EL (cell line): ENCODE results near the gene ERBB4.

Source experiments
- DNase-seq: peaks from one replicate; pipeline ENCODE4 v3.0.0-alpha.2; 2016

Gene ERBB4

DNA sequence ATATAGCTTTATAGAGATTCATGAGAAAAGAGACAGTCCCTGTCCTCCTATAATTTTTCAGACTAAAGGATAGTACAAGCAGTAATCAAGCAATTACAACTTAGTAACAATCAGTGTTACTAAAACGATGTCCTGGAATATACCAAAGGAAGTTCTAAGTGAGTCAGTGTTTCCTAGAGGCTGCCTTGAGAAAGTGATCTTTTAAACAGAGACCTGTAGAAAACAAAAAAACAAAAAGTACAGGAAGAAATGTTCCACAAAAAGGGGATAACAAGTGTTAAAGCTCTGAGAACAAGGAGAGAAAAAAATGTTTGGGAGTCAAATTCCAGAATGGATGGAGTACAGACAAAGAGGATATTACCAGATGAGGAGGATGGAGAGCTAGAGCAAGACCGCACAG is 556.4 kb downstream of the ERBB4 start:
- DNase-seq = no peak

DNA sequence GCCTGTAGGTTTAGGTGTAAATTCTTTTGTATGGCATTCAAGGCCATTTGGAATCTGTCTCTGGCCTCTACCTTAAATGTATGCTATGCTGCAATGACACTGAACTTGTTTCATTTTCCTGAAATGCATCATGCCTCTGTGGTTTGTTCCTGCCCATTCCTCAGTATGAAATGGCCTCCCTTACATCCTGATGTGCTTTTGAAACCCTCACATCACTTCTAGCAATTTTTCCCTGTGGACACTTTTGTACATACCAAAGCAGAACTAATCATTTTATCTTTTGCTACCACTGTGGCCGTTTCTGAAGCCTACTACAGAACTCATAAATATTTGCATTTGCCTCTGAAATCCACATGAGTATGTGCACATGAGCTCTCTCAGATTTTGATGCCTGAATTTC is 557.2 kb downstream of the ERBB4 start:
- no peak for DNase-seq

DNA sequence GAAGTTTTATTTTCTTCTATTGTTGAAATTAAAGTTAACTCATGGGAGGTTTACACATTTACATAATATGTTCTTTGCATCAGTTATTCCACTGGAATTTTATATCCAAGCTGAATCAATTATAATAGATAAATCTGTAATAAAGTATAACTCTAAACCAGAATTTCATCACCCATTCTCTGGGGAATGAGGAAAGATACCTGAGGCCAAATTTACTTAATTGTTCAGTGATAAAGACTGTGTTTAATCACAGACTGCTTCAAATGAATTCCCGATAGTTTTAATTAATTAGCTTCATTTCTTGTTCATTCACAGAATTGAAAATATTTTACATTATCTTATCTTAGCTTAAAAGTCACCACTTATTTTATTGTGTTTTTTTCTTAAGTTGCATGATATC is 562.5 kb downstream of the ERBB4 start:
- no peak for DNase-seq

DNA sequence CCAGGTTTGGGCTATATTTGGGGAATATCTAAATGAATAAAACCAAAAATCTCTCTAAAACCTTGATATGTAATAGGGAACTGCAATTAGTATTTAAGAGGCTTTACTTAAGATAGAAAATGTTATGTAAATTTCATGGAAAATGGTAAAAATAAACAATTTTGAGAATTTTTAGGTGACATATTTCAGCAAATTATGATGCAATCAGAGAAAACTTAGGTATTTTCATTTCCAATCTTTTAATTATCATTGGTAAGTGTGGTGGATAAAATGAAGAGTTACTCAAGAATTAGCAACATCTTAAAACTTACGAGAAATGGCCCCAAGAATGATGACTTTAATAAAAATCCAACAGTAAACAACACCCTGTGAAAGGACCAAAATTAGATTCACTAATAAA is 571.4 kb downstream of the ERBB4 start:
- DNase-seq = no peak

DNA sequence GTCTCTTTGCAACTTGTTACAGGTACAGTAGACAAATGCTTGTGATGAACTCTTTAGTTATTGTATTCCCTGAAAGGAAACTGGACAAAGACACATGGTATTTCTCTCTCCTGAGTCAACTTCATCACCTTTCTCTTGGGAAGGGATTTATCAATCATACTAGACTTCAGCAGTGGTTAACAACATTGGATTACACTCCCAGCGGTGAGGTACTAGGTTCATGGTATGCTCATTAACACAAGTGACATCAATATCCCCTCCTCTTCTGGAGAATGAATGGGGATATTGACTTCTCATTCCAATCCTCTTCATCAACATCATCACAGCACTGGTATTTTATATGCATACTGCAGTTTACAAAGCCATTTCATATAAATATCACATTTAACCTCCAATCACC is 574.6 kb downstream of the ERBB4 start:
- DNase-seq = no peak

DNA sequence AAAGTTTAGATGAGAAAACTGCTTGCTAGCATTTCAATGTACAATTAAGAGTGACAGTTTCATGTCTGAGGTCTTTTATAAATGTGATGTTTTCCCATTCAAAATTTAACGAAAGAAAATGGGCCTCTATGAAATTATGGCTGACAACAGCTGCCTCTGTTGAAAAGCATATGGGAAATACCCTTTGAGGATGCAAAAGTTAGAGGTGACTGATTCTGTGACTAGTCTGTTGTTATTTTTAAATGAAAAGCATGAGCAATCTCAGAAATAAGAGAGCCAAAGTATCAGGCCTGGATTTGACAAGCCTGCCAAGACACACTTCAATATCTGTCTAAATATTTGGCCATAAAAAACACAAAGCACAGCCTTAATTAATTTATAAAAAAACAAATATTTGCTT is 580.8 kb downstream of the ERBB4 start:
- no peak for DNase-seq

DNA sequence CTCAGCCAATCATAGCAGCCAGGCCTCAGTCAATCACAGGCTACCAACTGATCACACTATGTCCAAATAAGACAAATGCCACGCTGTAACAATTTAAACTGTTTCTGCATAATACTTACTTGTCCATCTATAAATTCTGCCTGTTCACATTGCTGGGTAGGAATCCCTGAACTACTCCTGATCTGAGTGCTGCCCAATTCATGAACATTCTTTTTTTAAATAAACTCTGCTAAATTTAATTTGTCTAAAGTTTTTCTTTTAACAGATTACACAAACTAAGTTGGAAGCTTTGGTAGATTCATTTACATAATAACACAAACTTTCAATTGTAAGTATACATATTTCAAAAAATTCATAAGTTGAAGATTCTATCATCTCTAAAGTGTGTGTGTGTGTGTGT is 583.0 kb downstream of the ERBB4 start:
- no peak for DNase-seq

DNA sequence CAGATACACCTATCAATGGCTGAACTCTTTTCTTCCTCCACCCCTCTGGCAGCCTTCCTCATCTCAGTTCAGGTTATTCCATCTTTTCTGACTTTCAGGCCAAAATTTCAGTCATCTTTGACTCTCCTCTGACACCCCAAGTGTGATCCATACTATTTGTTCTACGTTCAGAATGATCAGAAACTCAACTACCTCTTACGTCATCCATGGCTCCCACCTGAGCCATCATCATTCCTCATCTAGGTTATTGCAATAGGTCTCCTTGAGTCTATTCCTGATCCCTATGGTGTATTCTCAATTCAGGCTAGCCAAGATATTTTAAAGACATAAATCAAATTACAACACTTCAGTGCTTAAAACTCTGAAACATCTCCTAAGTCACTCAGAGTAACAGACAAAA is 589.7 kb downstream of the ERBB4 start:
- DNase-seq = no peak

DNA sequence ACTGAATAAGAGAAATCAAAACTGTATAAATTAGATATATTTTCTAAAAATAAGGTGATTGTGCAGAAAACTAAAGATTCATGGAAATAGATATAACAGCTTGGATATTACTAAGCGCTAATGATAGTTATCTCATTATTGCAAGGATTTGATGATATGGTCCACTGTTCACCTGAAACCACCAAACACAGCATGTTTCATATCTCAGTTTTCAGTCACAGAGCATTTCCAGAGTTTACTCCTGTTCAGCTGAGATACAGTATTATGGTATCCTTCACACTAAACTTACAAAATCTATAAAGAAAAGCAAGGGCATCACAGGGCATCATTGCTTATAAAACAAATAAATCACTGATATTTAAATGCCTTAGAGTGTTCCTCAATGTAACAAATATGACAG is 591.6 kb downstream of the ERBB4 start:
- DNase-seq = no peak

DNA sequence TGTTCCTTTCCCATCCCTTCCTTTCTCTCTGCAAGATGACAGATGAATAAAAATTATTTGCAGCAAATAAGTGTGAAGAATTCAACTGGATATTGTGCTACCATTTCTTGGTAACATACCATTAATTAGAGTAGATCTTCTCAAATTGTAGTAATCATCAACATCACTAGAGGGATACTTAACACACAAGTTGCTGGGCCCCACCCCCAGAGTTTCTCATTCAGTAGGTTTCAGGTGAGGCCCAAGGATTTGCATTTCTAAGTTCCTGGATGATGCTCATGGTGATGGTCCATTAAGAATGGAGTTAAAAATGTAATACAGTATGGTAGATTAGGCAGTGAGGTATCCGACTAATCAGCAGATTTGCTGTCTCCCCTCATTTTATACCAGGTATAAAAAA is 594.0 kb downstream of the ERBB4 start:
- no peak for DNase-seq

DNA sequence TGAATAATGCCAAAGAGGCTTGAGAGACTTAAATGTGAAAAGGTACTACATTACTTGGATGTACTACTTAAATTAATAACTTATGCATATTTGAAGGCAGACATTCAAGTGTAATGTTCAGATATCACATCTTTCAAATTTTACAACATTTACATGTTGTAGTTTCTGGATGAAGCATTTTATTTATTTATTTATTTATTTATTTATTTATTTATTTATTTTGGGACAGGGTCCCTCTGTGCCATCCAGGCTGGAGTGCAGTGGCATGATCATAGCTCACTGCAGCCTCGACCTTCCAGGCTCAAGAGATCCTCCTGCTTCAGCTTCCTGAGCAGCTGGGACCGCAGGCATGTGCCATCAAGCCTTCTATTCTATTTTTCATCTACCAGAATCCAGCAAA is 596.4 kb downstream of the ERBB4 start:
- DNase-seq = no peak

DNA sequence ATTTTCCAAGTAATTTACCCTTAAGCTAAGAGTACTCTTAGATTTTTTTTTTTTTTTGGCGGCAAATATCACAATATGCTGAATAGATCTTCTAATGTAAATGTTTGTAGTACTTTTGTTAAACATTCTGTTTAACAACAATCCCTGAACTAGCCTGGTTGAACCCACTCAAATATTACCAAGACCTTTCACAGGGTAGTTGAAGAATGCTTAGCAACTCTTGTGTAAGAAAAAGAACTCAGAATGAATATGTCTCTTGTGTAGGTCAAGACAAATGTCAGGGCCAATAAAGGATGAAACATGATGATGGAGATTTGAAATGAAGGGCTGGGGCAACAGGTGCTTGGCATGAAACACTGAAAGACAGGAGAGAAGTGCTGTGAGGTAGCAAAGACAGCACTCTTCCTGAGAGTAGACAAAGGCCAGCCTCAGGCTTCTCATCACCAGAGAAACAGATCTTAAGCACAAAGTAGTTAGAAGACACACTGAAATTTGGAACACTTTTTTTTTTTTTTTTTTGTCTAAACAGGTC is 597.3 kb downstream of the ERBB4 start:
- DNase-seq = no peak

DNA sequence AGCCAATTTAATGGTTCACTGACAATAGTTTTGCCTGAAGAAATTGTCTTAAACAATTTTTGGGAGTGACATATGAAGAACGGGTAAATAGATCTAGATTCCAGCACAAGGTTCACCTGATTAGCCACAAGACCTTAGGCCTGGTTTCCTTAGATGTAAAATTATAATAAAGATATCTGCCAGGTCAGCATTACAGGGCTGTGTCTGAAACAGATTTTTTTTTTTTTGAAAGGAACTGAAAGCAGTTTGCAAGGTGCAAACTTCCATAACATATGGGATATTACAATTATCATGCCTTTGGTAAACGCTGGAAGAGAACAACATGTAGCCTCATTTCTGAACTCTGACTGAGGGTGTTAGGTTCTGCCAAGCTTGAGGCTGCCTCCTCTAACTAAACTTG is 599.4 kb downstream of the ERBB4 start:
- DNase-seq = no peak

DNA sequence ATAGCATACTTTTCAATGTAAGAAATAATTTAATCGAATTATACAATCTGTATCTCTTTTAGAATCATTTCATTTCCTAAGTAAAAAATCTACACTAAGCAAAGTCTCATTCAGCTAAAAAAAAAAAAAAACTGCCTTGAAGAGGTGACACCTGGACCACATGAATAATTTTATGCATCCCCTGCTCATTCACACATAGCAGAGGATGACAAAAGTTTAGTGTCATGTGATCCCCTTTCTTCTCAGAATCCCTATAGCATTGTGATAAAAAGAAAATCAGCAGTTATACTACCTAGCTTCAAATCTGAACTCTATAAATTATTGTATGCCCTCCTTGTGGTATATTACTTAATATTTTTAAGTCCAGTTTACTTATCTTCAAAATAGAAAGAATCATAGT is 603.8 kb downstream of the ERBB4 start:
- no peak for DNase-seq

DNA sequence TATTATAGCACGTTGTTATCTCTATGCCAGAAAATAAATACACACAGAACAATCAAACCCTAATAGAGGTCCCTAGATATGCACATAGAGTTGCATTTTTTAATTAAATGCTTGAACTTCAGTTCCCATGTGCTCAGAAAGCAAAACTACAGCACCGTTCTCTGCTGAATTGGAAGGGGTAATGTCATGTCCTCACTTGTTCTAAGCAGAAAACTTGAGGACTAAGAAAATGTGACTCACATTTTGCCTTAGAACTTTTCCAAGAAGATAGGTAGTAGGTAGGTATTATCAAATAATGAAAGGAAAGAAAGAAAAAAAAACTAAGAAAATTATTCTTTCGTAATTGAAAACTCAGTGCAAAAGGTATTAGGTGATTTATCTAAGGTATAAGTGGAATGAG is 607.3 kb downstream of the ERBB4 start:
- DNase-seq = no peak

DNA sequence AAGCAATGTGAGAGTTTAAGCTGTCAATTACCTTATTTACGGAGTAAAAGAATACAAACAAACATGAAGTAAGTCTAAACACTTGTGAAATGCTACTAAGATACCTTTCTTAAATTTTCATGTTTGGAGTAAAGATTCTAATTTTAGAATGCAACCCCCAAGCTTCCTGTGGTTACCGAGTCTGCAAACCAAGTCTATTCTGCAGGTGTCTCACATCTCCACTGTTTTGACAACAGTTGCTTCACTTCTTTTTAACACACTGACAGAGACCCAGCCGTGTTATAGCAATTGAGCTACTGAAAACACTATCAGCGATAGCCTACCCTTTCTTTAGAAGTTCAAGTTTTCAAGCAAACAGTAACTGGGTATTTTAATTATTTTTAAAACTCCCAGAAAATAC is 608.3 kb downstream of the ERBB4 start:
- DNase-seq = no peak

DNA sequence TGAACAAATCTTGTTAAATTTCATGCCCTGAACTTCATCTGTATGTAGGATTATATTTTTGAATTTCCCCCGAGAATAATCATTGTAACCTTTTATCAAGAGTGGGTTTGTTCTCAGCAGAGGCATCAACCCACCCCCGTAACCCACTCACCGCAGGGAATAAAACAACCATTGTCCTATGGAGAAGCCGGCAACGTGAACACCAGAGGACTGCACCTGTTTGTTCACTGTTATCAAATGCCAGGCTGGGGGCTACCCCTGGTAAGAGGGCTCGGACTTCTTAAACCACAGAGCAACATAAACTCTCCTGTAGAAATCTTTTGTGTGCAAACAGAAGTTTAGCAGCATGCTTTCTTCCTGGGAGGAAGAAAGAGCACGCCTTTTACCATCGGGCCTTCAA is 610.4 kb downstream of the ERBB4 start:
- no peak for DNase-seq

DNA sequence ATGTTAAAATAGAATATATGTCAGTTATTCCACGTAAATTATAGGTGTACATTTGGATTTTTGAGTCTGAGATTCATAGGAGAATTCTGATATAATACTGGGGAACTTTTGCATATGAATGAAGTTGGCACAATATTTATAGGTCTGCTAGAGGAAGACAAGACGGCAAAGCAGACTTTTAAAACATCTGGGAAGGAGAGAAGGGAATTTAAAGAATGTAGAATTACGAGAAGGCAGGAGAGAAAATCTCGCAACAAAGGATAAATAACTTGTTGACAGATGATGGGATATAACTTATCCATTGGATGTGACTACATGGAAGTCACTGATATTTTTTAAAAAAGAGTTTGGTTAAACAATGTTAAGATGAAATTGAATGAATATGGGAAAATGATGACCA is 615.6 kb downstream of the ERBB4 start:
- no peak for DNase-seq

DNA sequence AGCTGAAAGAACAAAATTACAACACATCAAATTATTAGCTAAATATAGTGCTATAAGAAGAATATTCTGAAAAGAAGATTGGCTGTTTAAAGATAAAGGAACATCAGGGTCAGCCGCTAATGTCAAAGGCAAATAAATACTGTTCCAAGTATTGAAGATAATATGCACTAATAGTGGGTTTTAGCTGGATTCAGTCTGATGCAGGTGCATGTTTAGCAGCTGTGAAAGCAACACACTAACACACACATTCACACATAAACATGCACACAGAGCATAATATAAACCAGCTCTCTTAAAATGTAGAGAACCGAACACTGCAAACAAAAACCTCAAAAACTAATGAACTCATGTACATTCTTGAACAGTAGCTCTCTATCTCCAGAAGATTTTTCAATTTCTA is 634.6 kb downstream of the ERBB4 start:
- DNase-seq = no peak

DNA sequence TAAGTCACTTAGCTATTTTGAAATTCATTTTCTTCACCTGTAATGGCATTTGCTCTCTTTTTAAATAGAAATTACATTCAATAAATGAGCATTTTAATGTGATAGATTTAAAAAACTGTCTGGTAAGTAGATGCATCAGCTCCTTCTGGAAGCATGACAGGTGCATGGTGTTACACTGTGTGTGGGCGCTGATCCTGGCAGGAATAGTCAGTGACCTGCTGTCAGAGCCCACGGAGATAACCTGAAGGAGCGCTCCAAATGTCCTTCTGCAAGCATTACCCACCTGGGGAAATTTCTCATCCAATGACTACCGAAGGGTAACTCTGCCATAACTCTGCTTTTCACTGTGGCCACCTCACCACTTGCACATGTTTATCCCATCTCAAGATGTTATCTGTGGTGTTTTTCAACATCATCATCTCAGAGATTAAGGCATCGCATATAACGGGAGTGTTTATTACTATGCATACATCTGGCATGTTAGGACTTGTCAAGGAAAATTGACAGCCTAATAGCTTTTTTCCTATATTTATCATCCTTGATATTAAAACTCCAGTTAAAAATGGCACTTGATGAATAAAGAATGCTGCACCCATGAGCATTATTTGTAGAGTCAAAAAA is 637.3 kb downstream of the ERBB4 start:
- no peak for DNase-seq

DNA sequence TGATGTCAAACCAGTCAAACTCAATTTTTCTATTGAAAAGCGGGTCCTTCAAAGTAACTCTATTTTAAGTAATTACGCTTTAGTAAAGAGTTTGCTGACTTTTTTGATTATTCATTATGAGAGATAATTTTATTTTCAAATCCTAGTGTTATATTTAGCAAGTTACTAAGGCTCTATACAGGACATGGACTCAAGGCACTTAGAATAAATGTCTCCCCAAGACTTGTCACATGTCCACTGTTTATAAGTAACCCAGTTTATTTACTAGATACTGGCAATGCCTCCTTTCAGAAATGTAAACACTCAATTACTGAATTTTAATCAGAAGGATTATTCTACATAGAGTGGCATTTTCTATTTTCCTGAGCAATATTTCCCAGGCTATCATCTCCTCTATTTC is 638.1 kb downstream of the ERBB4 start:
- no peak for DNase-seq

DNA sequence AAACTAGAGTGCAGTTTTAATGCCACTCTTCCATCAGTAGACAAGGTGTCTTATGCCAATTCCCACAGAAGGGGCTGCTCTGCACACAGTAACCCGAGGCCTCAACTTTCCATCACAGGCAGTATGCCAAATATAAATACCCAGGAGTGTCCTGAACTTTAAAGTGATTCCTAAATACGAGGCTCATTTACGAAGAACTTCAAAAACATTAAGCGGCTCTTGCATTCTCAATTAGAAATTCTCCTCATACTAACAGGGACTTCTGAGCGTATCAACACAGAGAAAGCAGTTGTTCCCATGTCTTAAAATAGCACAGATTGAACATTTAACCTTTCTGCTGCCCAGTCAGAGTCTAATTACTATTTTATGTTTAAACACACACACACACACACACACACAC is 638.6 kb downstream of the ERBB4 start:
- DNase-seq = no peak

DNA sequence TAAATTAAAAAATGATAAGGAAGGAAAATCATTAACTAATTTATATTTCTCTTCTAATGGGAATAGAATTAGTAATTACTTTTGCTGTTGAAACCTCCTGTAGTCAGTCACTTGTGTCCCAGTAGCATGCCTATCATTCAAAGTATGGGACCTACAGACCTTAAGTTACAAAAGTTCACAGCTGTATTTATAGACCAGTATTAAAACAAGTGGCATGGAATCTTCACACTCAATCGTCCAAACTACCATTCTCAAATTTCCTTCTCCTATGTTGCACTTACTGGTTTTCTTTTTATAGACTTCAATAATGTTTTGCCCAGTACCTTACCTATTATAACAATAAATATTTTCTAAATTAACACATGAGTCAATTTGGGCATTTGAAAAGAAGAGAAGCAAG is 639.9 kb downstream of the ERBB4 start:
- no peak for DNase-seq

DNA sequence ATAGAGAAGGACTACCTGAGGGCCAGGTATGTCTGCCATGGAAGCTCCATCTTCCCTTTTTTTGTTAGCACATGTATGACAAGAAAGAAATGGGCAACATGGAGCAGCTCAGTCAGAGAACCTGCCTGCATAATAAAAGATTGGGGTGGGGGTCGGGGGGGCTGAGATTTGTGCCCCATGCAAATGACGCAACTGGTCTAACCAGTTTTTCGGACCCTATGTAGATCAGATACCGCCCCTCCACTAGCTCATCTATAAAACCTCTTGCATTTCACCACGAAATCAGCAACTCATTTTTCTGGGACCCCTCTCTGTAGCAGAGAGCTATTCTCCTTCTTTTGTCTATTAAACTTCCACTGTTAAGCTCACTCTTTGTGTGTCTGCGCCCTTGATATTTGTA is 657.2 kb downstream of the ERBB4 start:
- no peak for DNase-seq

DNA sequence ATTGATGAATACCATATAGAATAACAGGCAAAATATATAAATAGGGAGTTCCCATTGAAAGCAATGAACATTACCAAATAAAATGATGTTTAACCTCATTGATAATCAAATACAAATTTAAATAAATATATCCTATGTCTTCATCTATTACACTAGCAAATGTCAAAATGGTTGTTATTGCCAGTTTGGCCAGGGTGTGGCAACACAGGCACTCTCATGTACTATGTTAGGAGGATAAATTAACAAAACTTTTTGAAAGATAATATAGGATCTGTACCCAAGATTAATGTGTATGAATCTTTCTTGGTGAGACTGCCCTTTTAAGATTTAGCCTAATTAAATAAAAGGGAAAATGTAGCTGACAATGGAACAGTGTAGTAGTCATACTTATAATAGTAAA is 659.3 kb downstream of the ERBB4 start:
- DNase-seq = no peak

DNA sequence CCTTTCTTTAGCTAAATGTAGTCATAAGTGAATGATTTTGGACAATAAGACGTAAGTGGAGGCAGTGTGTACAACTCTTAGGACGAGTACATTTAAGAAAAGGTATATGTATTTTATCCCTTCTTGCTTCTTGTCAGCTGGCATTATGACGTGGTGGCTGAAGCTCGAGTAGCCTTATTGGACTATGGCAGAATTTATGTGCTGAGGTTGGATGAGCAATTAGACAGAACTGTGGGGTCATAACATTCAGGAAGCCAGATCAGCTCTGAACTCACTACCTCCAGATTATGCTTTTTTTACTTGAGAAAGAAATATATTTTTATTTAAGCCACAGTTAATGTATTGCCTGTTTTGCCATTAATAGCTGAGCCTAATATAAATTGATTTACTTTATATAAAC is 661.5 kb downstream of the ERBB4 start:
- peak; percentile 43 for DNase-seq
